Measurements from ENCODE around the gene DMD. TPM values are rescaled to one million over a fixed set of nuclear protein-coding genes. Genes with fewer than 3 reads are reported as not detected.

The DMD gene
- total RNA-seq, 2 experiments from 2014 or later = 0.20 to 0.47 TPM

DNA sequence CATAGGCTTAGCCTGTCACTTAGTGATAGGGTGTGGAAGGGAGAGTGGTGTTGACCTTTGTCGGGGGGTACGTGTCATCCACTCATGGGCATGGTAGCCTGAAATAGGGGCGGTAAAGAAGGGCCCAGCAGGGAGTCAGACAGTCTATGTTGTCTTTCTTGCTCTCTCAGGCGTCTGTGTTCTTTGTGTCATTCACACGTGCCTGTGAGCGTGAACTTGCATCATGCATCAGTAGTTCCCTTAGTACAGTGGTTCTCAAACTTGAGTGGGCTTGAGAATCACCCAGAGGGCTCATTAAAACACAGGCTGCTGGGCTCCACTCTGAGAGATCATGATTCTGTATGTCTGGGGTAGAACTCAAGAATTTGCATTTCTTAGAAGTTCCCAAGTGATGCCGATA, 1688.6 kb downstream of the DMD start:
- no peaks in the 10 kb centered on the region for H3K4me1 Mint-ChIP-seq (ENCODE audit: low read depth)
- H3K27ac Mint-ChIP-seq = no peak overlapping the region
- ATAC-seq (ENCODE audit: poor library complexity) = no peak

GRCh38 chrX:31521941-31522340, 1689.4 kb downstream of the DMD start:
- H3K4me3 Mint-ChIP-seq = no peak overlapping the region
- H3K27me3 Mint-ChIP-seq = no peaks in the 10 kb centered on the region
- H3K9me3 Mint-ChIP-seq = no peaks in the 10 kb centered on the region
- TF ChIP-seq, protein P1, sequence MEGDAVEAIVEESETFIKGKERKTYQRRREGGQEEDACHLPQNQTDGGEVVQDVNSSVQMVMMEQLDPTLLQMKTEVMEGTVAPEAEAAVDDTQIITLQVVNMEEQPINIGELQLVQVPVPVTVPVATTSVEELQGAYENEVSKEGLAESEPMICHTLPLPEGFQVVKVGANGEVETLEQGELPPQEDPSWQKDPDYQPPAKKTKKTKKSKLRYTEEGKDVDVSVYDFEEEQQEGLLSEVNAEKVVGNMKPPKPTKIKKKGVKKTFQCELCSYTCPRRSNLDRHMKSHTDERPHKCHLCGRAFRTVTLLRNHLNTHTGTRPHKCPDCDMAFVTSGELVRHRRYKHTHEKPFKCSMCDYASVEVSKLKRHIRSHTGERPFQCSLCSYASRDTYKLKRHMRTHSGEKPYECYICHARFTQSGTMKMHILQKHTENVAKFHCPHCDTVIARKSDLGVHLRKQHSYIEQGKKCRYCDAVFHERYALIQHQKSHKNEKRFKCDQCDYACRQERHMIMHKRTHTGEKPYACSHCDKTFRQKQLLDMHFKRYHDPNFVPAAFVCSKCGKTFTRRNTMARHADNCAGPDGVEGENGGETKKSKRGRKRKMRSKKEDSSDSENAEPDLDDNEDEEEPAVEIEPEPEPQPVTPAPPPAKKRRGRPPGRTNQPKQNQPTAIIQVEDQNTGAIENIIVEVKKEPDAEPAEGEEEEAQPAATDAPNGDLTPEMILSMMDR (IDR thresholded peaks at IDR 0.05) = no peak
- Histone ChIP-seq H3K27me3 (ENCODE audit: control insufficient read depth in 1 of 2, insufficient read depth in 2 of 2, low read length in 2 of 2) (no peaks in the 10 kb centered on the region), H3K4me1 (ENCODE audit: insufficient read depth, low read length) (no peaks in the 10 kb centered on the region), H3K9me3 (ENCODE audit: control insufficient read depth in 1 of 2, insufficient read depth in 1 of 2, low read length in 2 of 2) (no peaks in the 10 kb centered on the region), H3K4me3 (ENCODE audit: low read length) (no peak overlapping the region), H3K36me3 (ENCODE audit: insufficient read depth, low read length) (no peaks in the 10 kb centered on the region), H3K27ac (ENCODE audit: low read depth in 1 of 2, low read length in 2 of 2) (no peak overlapping the region)
- no peak overlapping the region for H3K27ac Mint-ChIP-seq
- no peaks in the 10 kb centered on the region for H3K36me3 Mint-ChIP-seq (ENCODE audit: low read depth)
- POLR2A ChIA-PET = no interaction called here
- no peaks in the 10 kb centered on the region for H3K4me1 Mint-ChIP-seq (ENCODE audit: low read depth)
- CTCF ChIA-PET = interaction anchor here (0.7 kb wide), 1 partner anchor 121 kb away, joined by 3 read pairs; no protein-coding TSS in a partner anchor
- intact Hi-C loops (cut with DNase I, micrococcal nuclease) = no loop called here
- ATAC-seq (ENCODE audit: poor library complexity) (no peak), DNase-seq (no peak)

More for the DNA sequence above, 1688.6 kb downstream of the DMD start:
- no peaks in the 10 kb centered on the region for H3K9me3 Mint-ChIP-seq
- H3K36me3 Mint-ChIP-seq (ENCODE audit: low read depth) = no peaks in the 10 kb centered on the region
- Histone ChIP-seq H3K4me3 (ENCODE audit: low read length) (no peak overlapping the region), H3K27ac (ENCODE audit: low read depth in 1 of 2, low read length in 2 of 2) (no peak overlapping the region), H3K4me1 (ENCODE audit: insufficient read depth, low read length) (no peaks in the 10 kb centered on the region), H3K27me3 (ENCODE audit: control insufficient read depth in 1 of 2, insufficient read depth in 2 of 2, low read length in 2 of 2) (no peaks in the 10 kb centered on the region), H3K36me3 (ENCODE audit: insufficient read depth, low read length) (no peaks in the 10 kb centered on the region), H3K9me3 (ENCODE audit: control insufficient read depth in 1 of 2, insufficient read depth in 1 of 2, low read length in 2 of 2) (no peaks in the 10 kb centered on the region)
- intact Hi-C loops (cut with DNase I, micrococcal nuclease) = no loop called here
- DNase-seq = no peak
- ChIA-PET POLR2A (no interaction called here), CTCF (no interaction called here)
- H3K27me3 Mint-ChIP-seq = no peaks in the 10 kb centered on the region
- TF ChIP-seq, protein P1 (IDR thresholded peaks at IDR 0.05) = no peak
- no peak overlapping the region for H3K4me3 Mint-ChIP-seq

DNA sequence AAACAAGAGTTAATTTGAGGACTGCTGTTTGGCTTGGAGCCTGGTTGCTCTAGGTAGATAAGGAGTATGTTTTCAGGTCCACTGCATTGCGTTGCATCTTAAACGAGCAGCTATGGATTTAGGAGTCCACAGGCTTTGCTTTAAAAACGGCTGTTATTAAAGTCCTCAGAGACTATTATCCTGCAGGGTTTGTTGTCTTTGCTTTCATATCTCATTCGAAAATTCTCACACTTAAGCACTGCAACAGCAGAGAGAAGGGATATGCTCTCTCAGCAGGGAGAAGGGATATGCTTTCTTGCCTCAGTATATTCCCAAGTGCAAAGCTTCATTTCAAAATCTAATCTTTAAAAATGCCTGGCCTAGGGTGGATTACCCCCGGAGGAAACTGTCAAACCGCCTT, 1694.8 kb downstream of the DMD start:
- Histone ChIP-seq H3K27ac (ENCODE audit: low read depth in 1 of 2, low read length in 2 of 2) (no peak overlapping the region), H3K36me3 (ENCODE audit: insufficient read depth, low read length) (no peaks in the 10 kb centered on the region), H3K9me3 (ENCODE audit: control insufficient read depth in 1 of 2, insufficient read depth in 1 of 2, low read length in 2 of 2) (no peaks in the 10 kb centered on the region), H3K4me1 (ENCODE audit: insufficient read depth, low read length) (no peaks in the 10 kb centered on the region), H3K4me3 (ENCODE audit: low read length) (no peak overlapping the region), H3K27me3 (ENCODE audit: control insufficient read depth in 1 of 2, insufficient read depth in 2 of 2, low read length in 2 of 2) (no peaks in the 10 kb centered on the region)
- ATAC-seq (ENCODE audit: poor library complexity) = no peak
- DNase-seq = no peak
- ChIA-PET CTCF (no interaction called here), POLR2A (no interaction called here)
- Mint-ChIP-seq H3K9me3 (no peaks in the 10 kb centered on the region), H3K4me1 (ENCODE audit: low read depth) (no peaks in the 10 kb centered on the region), H3K4me3 (no peak overlapping the region), H3K27ac (no peak overlapping the region), H3K36me3 (ENCODE audit: low read depth) (no peaks in the 10 kb centered on the region), H3K27me3 (no peaks in the 10 kb centered on the region)
- TF ChIP-seq, protein P1 (IDR thresholded peaks at IDR 0.05) = no peak
- intact Hi-C loops (cut with DNase I, micrococcal nuclease) = no loop called here

Data from CD4-positive, alpha-beta T cell (primary cell).